ENCODE measurements around the gene SHFL.

Gene SHFL

DNA sequence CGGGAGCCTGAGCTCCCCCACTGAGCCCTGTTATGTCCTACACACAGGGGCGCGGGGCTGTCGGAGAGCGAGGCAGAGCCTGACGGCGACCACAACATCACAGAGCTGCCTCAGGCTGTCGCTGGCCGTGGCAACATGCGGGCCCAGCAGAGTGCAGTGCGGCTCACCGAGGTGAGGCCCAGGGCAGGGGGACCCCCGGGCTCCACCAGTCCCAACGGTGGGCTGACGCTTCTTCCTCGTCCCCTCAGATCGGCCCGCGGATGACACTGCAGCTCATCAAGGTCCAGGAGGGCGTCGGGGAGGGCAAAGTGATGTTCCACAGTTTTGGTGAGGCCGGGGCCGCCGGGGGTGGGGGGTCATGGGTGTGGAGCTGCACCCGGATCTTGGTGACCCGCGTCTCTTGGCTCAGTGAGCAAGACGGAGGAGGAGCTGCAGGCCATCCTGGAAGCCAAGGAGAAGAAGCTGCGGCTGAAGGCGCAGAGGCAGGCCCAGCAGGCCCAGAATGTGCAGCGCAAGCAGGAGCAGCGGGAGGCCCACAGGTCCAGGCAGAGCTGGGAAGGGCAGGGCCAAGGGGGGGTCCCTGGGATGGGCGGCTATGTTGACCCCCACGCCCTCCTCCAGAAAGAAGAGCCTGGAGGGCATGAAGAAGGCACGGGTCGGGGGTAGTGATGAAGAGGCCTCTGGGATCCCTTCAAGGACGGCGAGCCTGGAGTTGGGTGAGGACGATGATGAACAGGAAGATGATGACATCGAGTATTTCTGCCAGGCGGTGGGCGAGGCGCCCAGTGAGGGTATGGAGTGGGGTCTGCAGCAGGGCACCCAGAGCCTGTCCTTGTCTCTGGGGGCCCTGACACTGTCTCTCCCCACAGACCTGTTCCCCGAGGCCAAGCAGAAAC, 24.2 kb downstream of the SHFL start:
- DNase-seq: no peak

DNA sequence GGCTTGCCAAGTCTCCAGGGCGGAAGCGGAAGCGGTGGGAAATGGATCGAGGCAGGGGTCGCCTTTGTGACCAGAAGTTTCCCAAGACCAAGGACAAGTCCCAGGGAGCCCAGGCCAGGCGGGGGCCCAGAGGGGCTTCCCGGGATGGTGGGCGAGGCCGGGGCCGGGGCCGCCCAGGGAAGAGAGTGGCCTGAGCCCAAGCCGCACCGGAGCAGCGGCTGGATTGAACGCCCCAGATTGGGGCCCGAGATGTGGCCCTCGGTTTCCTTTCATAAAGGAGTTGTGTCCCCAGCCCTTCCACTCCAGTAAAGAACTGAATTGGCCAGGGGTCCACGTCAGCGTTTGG, 24.8 kb downstream of the SHFL start:
- DNase-seq: no peak

DNA sequence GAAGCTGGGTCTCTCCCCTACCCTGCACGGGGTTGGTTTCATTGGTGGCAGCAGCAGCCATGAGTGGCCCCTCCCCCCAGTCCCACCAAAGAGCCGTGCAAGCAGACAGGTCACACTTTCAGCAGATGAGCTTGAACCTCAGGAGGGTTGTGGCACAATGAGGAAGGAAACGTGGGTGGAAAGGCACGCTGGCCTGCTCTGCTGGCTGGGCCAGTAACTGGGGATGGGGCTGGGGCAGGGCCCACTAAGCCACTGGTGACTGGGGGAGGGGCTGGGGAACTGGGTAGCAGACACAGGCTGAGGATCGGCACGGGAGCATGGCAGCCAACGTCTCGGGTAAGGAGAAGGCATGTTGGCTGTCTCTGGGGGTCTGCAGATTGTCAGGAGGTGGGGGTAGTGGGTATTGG, 25.3 kb downstream of the SHFL start, which contains the start of gene P2RY11:
Gene P2RY11, plus strand, starts transcription at position 289 of the 407 bp plus-strand sequence. Its CDS starts 29 bp downstream, at position 318.
- no peak for DNase-seq

DNA sequence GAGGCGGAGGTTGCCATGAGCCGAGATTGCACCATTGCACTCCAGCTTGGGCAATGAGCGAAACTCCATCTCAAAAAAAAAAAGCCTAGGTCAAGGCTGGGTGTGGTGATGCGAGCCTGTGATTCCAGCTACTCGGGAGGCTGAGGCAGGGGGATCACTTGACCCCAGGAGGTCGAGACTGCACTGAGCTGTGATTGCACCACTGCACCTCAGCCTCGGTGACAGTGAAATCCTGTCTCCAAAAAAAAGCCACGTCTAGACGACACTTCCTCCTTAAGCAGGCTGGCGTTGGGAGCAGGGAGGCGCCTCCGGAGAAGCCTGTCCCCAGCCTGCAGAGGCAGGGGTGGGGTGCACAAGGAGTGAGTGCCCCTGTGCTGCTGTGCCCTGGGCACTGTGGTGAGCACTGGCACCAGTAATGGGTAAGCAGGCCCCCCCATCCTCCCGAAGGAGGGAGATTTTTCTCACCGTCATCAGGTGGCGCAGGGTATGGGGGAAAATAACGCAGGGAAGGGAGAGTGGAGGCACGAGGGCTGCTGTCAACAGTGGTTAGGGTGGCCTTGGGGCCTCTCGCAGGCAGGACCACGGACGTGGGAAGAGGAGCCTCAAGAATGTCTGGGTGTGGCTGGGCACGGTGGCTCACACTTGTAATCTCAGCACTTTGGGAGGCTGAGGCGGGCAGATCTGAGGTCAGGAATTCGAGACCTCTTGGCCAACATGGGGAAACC, 26.1 kb downstream of the SHFL start:
- DNase-seq: no peak

DNA sequence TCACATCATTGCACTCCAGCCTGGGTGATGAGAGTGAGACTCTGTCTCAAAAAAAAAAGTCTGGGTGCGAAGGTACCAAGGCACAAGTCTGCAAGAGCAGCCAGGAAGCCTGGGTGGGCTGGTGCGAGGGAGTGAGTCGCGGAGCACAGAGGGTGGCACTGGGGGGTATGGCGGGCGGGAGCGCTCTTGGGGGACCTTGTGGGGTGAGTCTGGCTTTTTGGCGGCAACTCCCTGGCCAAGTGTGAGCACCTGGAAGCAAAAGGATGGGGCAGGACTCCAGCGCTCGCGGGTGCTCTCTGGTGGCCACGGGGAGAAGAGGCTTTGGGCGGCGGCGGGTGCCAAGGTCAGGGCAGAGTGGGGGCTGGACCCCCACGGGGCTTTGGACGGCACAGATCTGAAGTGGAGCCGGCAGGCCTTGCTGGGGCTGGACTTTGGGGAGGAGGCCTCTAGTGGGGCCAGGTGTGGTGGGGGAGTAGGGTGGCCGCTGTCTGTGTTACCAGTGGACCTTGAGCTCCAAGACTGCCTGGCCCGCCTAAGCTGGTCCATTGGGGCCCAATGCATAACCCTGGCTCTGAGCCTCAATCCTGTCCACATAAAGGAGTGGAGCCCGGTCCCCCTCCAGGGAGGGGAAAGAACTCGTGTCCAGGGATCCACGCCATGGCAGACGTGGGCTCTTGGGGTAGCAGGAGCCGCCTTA, 26.9 kb downstream of the SHFL start:
- no peak for DNase-seq

DNA sequence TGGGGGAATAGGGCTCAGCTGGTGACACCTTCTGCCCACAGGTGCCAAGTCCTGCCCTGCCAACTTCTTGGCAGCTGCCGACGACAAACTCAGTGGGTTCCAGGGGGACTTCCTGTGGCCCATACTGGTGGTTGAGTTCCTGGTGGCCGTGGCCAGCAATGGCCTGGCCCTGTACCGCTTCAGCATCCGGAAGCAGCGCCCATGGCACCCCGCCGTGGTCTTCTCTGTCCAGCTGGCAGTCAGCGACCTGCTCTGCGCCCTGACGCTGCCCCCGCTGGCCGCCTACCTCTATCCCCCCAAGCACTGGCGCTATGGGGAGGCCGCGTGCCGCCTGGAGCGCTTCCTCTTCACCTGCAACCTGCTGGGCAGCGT, 27.5 kb downstream of the SHFL start:
- no peak for DNase-seq

DNA sequence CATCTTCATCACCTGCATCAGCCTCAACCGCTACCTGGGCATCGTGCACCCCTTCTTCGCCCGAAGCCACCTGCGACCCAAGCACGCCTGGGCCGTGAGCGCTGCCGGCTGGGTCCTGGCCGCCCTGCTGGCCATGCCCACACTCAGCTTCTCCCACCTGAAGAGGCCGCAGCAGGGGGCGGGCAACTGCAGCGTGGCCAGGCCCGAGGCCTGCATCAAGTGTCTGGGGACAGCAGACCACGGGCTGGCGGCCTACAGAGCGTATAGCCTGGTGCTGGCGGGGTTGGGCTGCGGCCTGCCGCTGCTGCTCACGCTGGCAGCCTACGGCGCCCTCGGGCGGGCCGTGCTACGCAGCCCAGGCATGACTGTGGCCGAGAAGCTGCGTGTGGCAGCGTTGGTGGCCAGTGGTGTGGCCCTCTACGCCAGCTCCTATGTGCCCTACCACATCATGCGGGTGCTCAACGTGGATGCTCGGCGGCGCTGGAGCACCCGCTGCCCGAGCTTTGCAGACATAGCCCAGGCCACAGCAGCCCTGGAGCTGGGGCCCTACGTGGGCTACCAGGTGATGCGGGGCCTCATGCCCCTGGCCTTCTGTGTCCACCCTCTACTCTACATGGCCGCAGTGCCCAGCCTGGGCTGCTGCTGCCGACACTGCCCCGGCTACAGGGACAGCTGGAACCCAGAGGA, 28.0 kb downstream of the SHFL start:
- no peak for DNase-seq

DNA sequence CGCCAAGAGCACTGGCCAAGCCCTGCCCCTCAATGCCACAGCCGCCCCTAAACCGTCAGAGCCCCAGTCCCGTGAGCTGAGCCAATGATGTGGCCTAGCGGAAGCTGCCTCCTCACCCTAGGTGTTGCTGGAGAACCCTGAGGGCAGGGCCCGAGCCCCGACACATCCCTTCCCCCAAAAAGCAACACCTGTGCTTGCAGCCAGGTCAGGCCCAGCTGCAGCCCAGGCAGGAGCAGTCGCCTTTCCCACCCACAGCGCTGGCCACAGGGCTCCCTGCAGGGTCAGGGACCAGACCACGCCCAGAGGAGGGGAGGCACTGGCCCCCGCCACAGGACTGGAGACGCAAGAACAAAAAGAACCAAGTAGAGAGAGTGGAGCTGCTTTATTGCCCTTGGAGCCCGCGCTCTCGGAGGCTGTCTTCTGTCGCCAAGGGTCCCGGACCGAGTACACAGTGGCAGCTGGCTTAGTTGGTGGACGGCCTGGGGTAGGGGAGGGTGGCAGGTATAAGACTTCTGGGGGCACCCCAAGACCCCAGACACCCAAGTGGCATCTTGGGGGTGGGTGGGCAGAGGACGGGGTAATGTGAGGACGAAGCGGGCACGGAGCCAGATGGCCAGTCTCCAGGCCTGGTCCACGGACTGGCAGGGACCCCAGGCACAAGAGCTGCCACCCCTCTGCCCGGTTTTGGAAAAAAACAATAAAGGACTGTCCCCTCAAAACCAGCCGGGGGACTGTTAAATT, 28.7 kb downstream of the SHFL start:
- no peak for DNase-seq

DNA sequence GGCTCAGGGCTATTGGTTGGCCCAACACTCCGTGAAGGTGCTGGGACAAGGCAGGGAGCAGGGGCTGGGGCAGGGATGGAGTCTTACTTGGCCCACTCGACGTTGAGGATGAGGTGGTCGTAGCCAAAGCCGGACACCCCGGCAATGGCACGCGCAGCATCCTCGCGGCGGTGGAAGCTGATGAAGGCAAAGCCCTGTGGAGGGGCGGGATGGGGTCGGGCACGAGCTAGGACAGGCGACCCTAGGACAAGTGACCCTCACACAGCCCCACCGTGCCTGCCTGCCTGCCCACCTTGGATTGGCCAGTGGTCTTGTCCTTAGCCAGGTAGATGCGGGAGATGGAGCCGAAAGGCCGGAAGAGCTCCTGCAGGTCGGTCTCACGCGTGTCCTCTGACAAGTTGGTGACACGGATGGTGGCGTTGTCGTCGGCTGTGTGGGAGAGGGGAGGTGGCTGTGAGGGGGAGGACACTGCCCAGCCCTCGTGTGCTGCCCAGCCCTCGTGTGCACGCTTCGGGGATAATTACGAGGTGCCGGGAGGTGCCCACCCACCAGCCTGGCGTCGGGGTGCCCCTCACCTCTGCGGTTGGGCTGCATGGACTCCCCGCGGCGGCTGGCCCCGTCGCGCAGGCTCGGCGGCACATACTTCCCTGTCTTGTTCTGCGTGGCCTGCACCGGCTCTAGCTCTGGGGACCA, 29.4 kb downstream of the SHFL start:
- DNase-seq: no peak

DNA sequence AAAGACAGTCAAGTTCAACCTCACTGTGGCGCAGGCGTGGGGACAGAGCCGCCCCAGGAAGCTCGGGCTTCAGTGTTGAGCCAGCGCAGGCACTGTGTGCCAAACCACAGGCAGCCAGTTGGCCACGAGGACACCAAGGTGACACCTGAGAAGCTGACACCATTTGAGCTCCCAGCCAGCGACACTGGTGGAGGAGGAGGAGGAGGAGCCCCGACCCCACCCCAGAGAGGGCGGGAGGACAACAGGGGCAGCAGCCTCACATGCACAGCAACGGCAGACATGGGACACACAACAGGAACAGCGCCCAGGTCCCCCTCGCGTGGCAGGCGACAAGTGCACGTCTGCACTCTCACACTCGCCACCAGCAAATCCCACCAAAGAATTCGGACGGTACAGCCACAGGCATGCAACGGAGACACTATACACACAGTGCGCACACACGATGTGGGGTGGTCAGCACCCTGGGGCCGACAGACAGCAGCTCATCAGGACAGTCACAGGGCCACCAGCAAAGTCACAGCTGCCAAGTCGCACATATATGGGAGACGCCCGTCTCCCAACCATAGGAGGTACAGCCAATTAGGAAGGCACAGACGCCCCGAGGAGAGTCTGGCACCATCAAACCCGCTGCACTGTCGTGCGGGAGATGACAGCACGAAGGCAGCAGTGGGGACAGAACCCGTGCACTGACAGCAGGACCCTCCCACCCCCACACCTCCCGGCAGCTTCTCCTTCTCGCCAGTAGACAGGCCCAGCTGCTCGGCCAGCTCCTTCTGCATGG, 30.2 kb downstream of the SHFL start:
- DNase-seq: no peak

DNA sequence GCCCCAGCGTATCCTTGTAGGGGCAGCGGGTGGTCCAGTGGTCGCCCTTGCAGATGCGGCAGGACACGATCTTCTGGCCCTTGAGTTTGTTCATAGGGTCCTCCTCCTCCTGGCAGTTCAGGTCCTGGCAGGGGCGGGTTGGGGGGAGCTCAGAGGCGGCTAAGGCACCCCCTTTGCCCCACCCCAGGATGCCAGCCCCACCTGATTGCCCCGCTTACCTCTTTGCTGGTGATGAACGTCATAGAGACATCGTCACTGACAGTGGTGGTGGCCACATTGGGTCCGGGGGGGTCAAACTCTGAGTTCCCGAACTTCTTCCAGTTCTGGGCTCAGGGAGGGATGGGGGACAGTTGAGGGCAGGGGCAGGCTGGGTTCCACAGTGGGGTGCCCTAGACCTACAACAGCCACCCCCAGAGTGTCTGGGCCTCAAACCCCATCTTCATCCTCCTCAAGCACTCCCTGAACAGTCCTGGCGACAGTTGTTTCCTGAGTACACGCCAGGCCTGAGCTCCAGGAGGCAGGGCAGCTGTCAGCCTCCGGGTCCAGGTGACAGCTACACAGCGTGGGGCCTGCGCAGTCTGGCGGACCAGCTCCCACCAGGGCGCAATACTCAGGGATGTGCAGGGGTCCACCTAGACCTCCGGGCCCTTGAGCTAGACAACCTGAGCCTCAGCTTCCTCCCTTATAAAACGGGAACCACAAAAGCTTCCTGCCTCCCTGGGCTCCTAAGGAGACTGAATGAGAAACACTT, 30.9 kb downstream of the SHFL start:
- no peak for DNase-seq

DNA sequence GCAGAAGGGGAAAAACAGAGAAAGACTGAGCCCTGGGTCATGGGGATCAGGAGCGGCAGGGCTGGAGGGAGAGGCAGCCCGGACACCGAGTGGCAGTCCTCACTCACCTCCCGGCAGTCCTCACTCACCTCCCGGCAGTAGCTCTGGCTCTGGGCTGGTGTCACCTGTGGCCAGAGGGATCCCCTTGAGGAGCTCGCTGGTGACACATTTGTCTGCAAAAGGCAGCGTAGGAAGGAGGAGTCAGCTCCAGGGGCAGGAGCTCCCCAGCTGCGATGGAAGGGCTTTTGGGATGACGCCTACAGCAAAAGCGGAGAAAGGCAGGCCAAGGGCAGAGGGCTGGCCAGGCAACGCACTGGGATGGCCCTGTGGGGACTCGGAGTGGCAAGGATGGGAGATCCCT, 32.8 kb downstream of the SHFL start:
- no peak for DNase-seq

DNA sequence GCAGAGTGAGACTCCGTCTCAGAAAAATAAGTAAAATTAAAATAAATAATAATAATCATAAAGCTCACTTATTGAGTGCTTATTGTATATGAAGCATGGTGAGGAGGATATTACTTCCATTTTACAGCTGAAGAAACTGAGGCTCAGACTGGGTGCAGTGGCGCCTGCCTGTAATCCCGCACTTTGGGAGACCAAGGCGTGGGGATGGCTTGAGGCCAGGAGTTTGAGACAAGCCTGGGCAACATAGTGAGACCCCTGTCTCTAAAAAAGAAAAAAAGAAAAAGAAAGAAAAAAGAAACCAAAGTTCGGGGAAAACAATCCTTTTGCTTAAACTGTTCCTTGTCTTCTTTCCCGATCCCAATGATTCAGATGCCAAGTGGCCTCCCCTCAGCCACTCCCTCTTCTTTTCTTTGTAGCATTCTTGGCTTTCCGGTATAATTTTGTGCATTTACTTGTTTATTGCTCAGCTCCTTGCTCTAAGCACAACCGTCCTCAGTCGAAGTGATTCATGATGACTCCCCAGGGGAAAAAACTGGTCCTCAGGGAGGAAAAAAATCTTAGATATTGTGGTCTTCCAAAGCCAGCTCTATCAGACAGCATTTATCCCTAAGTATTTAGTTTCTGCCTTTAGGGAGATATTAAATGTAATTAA, 34.5 kb downstream of the SHFL start:
- no peak for DNase-seq

DNA sequence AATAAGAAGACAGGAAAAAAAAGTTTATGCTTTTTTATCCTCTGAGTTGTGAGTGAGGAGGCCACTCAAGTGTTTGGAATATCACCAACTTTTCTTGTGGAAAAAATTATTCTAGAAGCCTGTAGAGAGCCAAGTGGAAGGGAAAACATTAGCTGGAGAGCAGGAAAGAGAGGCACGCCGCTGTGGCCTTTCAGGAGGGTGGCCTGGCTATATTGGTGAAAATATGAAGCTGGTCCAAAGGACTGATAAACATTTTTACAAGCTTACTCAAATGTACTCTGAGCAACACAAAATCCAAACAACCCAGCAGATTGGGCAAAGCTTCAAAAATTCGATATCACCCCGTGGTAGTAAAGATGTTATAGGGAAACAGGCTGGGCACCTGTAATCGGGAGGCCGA, 35.9 kb downstream of the SHFL start:
- no peak for DNase-seq

DNA sequence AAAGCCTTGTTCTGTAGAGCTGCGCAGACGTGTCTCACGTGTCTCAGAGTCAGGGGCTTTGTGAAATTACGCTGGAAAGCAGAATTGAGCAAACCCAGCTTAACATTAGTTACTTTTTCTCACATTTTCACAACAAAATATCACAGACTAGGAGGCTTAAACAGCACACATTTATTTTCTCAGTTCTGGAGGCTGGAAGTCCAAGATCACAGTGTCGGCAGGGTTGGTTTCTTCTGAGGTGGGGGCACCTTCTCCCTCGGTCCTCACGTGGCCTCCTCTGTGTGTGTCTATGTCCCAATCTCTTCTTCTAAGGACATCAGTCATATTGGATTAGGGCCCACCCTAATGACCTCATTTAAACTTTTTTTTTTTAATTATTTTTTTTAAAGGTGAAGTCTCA, 38.3 kb downstream of the SHFL start:
- no peak for DNase-seq

DNA sequence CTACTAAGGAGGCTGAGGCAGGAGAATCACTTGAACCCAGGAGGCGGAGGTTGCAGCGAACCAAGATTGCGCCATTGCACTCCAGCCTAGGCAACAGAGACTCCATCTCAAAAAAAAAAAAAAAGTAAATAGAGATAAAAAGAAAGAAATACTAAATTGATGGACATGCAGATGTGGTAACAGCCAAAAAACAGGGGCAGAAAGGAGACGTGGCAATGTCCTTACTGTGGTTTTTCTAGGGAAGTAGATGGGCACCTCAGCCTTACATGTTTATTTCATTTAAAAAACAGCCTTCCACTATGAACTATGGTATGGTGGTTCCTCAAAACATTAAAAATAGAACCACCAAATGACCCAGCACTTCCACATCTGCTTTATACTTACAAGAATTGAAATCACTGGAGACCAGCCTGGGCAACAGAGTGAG, 40.1 kb downstream of the SHFL start:
- no peak for DNase-seq

DNA sequence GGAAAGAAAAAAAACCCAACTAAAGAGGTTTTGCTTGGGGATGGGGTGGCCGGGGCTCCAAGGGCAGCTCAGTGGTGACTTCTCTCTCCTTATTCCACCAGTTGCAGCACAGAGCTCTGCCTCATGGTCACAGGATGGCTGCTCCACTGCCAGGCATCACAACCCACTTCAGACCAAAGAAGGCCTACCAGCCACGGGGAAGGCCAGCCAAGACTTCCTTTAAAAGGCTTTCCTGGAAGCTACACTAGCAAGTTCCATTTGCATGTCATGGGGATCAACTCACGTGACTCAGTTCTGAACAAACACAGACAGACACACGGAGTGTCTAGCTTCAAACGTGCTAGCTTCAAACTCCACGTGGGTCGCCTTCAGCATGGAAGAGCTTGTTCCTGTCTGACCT, 46.8 kb downstream of the SHFL start:
- DNase-seq: no peak

DNA sequence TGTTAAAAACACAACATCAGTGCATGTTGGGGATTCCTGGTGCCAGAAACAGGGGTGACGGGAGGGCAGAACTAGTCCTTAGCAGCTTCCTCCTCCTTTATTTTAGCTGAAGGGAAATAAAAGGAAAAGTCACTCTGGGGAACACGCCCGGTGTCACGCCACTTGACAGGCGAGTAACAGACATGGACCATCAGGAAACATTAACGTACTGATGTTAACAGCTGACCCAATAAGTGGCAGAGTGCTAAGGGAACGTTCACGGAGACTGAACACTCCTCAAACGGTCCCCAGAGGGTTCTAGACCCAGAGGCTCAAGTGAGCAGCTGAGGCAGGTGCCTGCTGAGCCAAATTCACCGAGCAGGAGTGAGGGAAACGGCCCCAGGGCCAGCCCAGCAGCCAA, 47.5 kb downstream of the SHFL start:
- DNase-seq: peak; percentile 56

DNA sequence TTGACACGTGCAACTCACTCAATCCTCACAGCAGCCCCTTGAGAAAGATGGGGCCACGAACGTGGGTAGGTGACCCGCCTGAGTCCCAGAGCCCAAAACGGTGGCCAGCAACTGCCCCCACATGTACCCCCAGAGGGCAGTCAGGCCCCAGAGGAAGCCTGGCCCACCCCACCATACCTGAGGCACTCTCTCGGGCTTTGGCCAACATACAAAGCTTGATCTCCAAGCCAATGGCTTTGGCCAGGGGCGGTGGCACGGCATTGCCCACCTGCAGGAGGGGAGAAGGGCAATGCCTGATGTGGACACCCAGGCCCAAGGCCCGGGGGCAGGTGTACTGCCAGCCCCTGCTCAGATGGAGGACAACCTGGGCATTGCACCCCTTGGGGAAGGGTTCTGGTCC, 47.9 kb downstream of the SHFL start:
- DNase-seq: no peak

Data from DMS79 treated with DMSO at 0.1 percent for 48 hours (cell line).